IPS-NIHi7 (cell line): ENCODE measurements around the gene NCOA7.

Source experiments
- DNase-seq: peaks from one replicate; pipeline ENCODE4 v3.0.0; 2012; ENCODE audit warnings: mixed read lengths; ENCODE audit errors: extremely low spot score

The NCOA7 gene, protein sequence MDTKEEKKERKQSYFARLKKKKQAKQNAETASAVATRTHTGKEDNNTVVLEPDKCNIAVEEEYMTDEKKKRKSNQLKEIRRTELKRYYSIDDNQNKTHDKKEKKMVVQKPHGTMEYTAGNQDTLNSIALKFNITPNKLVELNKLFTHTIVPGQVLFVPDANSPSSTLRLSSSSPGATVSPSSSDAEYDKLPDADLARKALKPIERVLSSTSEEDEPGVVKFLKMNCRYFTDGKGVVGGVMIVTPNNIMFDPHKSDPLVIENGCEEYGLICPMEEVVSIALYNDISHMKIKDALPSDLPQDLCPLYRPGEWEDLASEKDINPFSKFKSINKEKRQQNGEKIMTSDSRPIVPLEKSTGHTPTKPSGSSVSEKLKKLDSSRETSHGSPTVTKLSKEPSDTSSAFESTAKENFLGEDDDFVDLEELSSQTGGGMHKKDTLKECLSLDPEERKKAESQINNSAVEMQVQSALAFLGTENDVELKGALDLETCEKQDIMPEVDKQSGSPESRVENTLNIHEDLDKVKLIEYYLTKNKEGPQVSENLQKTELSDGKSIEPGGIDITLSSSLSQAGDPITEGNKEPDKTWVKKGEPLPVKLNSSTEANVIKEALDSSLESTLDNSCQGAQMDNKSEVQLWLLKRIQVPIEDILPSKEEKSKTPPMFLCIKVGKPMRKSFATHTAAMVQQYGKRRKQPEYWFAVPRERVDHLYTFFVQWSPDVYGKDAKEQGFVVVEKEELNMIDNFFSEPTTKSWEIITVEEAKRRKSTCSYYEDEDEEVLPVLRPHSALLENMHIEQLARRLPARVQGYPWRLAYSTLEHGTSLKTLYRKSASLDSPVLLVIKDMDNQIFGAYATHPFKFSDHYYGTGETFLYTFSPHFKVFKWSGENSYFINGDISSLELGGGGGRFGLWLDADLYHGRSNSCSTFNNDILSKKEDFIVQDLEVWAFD

DNA sequence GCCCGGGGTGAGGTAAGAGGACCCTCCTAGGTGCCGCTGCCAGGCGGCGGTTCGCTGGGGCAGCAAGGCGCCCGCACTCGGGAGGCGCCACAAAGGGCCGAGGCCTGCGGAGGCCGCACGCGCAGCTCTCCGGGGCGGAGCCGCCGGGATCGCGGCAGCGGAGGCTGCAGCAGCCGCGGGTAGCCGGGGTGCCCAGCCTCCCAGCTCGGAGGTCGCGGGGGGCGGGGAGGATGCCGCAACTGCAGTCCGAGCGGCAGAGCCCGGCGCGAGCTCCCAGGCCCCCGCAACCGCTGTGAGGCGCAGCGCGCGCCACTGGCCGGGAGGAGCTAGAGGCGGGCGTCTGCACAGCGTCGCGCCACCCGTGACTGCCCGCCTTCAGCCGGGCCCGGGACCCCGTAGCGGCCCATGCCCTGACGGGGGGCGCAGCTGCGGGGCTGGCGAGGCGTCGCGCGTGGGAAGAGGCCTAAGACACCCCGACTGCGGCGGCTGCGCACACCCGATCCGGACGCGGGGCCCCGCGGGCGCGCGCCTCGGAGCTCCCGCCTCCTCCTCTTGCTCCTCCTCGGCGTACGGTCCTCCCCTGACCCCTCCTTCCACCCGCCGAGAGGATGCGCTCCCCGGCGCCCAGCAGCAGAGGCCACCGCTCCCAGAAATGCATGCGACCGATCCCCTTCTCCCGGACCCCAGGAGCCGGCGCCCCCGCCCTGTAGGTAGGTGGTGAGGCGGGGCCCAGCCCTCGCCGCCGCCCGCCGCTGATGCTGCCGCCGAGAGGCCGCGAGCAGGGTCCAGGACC, at the start of gene NCOA7:
NCOA7 (plus strand) TSS at position 603 of the 793 bp plus-strand sequence. CDS start 24,395 bp downstream, outside the sequence.
- DNase-seq: peak; percentile 68

DNA sequence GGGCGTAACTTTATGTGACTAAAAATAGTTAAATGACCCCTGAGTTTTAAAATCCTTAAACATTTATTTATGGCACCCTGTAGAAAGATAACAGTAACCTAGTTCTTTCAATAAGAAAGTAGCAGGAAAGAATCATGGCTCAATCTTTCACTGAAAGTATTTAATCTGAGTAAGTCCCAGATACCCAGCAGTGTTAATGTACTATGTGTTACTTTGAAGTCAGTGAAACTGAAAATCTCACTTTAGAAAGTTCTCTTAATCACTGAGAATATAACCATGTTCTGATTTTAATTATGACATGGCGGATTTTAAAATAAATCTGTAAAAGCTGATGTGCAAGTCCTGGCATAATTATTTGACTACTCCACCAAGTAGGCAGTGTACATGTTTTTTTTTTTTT, 49.4 kb upstream of the NCOA7 start:
- DNase-seq: no peak

DNA sequence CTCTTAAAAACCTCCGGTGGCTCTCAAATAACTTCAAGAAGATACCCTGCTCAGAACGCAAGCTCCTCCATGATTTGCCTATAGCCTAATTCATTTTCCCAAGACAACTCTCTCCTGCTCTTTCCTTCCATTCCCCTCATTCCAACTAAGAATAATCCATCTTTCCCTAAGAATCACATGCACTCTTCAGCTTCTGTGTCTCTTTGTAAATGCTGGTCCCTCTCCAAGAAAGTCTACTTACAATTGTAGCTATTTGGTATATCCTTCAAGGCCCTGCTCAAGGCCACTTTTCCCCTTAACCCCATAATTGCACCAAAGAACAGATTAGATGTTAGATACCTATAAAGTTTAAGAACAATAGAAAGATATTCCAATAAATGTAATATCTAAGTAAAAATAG, 48.7 kb upstream of the NCOA7 start:
- no peak for DNase-seq

DNA sequence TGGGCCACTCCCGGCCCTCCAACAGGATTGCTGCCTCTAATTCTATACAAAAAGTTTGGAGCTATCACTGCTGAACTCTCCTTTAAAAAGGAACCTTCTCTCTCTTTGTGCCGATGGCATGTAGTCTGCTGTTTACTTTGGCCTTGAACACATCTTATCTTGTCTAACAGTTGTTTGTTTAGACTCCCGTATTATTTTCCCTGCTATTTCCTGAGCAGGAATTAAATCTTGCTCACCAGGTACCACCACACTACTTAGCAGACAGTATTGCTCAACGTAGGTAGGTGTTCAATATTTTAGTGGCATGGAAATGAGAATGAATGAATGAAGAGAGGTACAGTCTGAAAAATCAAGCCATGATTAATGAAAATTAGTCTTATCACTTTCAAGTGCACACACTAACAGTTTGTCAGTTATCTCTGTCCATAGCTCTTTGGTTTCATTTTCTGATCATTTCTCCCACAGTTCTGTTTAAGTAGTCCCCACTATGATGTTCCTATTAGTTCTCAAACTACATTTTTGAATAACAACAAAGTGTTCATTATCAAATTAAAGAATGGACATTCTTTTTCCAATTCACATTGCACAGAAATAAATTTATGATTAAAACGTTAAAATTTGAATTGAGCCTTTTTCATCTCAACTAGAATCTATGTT, 48.2 kb upstream of the NCOA7 start:
- no peak for DNase-seq

DNA sequence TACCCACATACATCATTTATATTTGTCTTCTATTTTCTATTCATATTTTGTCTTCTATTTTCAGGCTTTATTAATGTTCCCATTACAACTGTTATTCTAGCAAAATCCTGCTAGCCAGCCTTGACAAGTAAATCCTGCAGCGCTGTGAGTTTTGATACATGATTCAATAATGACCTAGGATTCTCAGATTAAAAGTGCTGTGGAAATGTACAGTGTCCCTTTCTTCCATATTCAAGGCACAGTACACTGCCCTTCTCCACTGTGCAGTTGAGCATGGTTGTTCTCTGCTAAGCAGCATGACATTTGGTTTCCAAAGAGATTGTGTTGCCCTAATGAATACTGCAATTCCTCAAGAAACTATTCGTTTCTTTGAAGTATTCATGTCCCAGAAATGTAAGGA, 47.2 kb upstream of the NCOA7 start:
- no peak for DNase-seq

DNA sequence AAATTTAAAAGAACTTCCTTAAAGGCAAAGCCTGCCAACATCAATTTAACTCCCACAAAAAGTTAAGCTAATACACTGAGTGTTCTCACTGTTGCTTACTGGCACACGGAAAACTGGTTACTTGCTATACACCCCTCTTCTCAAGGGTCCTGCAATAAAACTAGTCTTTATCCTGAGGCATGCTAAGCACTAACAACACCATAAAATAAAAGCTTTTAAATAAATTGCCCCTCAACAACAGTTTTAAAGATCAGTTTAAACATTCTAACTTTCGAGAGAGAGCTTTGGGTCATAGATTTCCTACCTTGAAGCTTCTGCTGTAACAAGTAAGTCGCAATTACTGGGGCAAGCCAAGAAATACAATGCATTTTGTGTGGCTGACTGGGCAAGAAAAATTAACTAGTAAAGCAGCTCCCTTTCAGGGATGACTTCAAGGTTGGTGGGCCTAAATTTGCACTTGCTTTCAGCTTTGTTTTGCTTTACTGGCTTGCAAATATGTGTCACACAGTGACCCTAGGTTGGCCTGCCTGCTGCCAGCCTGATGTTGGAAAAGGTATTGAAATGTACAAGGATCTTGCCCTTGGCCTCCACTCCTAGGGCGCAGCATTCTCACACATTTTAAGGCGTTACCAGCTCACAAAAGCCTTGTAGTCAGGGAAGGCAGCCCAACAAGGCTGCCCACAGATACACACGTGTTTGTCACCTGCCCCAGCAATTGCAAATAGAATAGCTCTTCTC, 45.3 kb upstream of the NCOA7 start:
- peak; percentile 23 for DNase-seq

DNA sequence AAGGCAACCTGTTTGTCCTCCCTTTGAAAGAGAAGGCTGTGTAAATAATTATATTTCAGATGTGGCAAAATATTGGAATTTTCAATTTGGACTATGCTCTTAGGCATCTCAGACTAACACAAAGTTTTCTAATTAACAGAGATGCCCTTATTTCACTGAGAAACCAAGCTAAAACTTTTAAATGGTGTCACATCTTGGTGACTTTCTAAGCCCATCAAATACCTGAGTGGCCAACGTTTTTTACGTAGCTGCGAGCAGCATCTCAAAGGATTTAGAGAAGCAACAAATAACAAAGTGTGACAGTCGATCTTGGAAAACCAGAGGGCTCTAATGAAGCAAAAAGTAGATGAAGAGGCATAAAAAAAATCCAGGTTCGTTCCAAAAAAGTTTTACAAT, 44.7 kb upstream of the NCOA7 start:
- no peak for DNase-seq

DNA sequence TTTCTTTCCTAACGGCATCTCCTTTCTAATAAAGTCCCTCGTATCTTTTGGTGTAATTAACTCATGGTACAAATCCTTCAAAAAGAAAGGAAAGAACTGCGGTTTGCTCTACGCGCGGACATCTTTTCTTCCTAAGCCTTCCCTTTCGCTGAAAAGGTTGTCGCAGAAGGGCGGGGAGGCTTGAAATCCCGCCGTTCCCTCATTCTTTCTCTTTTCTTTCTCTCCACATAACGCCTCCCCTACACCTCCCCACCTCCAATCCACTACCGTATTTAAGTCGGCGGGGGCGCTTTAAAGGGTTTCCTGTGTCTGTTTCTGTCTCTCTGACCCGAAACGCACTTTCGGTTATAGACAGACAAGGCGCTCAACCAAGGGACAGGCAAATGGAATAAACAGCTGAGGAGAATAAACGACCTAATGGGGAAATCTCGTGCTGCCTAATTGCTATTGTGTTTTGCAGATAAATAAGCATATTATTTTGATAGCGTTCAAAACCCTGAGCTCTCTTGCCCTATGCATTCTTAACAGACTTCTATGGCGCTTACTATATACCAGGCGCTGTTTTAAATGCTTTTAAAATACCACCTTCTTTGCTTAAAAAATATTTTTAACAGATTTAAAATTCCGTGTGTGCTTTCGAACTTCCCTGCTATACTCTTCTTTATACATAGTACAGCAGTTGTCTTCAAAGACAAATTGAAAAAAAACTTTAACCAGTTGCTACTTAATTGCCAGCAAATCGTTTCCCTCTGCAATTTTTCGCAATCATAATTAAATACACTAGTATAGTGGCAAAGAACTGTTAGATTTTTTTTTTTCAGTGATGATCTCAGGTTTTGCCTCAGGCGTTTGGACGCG, 43.8 kb upstream of the NCOA7 start:
- DNase-seq: peak; percentile 67

DNA sequence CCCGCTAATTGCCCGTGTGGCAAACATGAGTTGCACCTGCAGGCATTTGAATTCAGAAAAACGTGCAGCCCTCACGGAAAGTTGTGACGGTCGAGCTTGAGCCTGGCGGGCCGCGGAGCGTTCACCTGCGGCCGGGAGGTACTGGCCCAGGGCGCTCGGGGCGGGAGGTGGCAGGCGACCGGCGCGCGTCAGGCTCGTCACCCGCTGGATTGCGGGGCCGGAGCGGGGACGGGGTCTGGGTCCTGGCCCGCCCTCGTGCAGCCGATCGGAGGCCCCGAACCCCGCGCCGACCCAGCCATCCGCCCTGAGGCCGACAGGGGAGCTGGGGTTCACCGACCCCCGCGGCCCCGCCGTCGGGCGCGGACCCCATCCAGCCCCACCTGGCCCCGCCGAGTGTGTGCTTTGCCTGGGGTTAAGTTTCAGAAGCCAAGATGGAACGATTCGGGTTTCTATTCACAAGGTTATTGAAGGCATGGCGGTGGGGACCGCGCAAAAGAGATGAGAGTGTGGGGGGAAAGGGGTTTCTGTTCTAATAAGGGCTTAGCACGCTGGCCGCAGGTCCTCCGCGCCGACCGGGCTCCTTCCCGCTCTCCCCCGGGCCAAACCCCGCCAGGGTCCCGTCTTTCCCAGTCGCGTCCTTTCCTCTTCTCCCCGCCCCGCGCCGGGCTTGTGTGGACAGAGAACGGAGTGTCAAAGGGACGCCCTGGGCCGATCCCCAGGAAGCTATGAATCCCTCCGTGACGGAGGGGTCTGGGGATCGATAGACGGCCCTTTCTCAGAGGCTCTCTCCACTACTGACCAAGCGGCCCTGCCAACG, 43.0 kb upstream of the NCOA7 start:
- peak; percentile 31 for DNase-seq

DNA sequence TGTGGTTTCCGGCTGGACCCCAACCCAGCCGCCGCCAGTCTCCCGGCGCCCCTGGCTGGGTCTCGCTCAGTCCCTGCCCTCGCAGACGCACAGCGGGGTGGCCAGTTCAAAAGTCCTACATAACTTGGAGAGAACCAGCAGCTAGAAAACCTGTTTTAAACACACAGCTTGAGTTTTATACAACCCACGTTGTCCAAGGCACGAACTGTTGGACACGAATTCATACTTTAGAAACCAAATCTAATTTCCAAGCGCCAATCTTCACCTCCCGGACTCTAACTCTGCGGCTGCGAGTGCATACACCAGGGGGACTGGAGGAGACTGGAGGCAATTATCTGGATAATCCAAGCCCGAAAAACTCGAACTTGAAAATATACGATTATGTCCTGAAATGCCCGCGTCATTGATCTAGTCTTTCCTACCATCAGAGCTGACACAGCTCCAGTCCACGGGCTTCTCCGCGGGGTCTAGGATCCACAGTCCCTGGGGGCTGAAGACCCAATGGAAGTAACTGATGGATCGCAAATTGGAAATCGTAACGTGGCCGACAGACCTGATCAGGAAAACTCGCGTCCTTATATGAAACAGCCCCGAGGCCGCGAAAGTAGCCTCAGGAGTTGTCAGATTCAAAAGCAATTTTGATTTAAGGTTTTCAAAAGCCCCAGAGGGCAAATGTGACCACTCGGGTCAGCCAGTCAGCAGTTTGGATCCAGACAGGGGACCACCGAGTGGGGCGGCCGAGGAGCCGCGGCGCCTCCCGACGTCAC, 42.2 kb upstream of the NCOA7 start:
- DNase-seq: peak; percentile 21

DNA sequence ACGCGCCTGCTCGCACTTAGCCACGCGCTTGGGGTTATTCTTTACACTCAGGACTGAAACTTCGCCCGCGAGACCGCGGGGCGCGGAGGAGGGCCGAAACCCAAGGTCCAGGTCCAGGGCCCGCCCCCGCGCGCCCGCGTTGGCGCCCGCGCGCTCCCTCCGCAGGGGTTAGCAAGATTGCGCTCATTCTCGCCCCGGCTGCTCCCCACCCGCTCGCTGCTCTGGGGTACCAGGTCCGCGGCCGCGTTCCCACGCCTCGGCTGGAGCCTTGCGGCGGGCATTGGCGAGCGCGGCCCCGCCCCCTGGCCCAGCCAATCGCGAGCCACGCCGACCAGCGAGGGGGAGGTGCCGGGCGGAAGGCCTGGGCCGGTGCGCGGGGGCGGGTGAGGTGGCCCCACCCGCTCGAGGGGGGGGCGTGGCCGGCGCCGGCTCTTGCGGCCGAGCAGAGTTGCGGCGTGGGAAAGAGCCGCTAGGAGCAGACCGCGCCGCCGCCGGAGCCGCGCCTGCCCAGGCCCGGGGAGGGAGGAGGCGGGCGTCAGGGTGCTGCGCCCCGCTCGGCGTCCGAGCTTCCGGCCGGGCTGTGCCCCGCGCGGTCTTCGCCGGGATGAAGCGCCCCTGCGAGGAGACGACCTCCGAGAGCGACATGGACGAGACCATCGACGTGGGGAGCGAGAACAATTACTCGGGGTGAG, 41.4 kb upstream of the NCOA7 start, which contains the start of gene HEY2:
HEY2 (plus strand) TSS at position 460 of the 692 bp plus-strand sequence; CDS start at position 605, 145 bp downstream.
- peak; percentile 96 for DNase-seq

DNA sequence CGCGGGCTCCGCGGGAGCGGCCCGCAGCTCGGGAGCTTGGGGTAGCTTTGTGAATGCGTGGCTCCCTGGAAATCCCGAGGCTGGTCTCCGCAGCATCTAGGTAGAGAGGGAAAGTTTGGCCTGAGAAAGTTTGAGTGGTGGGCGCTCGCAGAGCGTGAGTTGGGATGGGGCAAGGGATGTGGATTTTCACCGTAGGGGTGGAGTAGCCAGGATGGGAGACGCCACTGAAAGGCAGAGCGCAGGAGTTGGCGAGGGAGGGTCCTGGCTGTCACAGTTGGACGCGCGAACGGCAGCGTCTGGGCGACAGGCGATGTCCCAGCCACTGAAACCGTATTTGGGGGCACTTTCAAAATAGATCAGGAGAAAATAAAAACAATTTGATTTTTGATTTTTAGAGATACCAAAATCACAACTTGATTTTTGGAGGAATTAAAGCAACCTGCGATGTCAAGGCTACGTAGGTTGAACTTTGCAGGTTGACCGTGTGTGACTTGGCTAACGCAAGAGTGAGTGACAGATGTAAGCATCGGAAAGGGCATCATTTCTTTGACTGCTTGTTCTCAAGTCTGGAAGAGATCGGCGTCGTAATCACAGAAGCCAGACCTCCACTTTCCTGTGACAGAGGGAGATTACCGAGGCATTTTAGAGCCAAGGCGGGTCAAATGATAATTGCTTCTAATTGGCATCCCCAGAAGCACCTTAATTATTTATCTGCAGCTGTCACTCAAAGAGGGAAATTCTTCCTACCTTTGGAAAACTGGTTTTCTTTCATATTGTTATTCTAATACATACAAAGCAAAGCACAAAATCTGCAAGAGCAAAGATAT, 40.7 kb upstream of the NCOA7 start:
- peak; percentile 18 for DNase-seq

DNA sequence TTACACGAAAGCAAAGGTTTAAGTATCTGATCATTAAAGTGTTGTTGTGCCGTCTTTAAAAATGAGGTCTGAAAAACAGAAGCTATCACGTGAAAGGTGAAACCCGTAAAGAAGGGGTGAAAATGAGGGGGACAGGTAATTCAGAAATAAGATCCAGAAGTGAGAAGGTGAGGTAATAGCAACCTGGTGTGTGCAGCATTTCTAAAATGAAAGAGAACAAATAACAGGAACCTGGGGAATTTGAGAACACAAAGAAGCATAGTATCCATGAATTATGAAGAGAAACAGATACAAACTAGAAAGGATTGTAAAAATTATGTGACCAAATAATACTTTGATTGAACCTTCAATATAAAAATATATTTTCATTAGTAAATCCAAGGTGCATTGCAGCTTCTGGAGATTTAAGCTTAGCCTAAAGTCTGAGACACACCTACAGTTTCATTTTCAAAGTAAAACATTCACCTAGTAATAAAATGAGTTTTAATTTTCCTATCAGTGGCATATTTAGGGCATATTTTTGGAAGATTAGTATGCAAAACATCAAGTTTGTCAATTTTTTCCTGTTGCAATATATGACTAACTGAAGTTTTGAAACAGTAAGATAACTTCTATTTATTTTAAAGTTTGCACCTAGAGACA, 39.9 kb upstream of the NCOA7 start:
- DNase-seq: no peak

DNA sequence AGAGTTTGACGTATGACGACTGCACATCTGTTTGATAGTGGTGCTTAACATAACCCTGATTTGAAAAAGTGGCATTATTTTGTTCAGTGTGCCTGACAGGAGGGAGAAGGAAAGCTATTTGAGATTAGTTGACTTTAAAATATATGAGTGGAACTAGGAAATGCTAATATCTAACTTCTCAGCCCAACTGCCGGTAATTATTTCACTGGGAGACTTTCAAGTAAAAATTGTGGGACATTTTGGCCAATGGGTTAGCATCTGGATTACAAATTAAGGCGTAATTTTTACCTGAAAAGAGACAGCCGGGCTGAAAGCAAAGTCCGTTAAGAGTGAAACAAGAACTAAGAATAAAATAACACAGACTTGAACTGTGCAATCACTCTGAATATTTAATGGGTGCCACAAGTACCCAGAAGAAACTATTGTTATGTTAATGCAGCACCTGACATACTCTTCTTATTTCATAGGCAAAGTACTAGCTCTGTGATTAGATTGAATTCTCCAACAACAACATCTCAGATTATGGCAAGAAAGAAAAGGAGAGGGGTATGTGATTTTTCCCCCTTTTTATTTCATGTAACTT, 39.3 kb upstream of the NCOA7 start:
- no peak for DNase-seq

DNA sequence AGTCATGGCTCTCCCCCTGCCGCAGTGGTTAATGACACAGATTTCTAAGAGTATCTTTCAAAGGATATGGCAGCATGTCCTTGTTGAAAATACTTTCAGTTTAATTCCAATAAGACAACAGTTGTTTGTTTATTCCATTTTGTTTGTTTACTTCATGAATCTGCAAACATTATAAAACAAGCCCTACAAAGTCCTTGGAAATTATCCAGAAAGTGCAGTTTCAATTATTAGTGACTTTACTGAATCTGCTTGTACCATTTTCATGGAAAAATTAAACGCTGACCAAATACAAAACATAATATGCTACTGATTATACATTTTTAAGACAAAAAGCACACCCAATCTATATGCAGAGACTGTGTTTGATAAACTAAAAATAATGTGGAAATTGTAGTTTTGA, 38.0 kb upstream of the NCOA7 start:
- no peak for DNase-seq
